HG03108 (cell line): Measurements from ENCODE around the gene COX18.

ENCODE experiments used
- ATAC-seq: cut with Tn5 transposase; IDR thresholded peaks from one replicate; pipeline ENCODE4 v1.9.1; 2021; ENCODE audit warnings: moderate library complexity; ENCODE audit not compliant: unreplicated experiment

The COX18 gene

GRCh38 chr4:73053974-73054480, 15.5 kb downstream of the COX18 start:
- no peak for ATAC-seq

- no peak for ATAC-seq
These were observed 16.4 kb downstream of the COX18 start for GRCh38 chr4:73053076-73053475.

- ATAC-seq, result no peak
These were observed 17.9 kb downstream of the COX18 start for GRCh38 chr4:73051625-73052024.

GRCh38 chr4:73045879-73046278, 23.6 kb downstream of the COX18 start:
- no peak for ATAC-seq

- no peak for ATAC-seq
These were observed 32.5 kb downstream of the COX18 start for GRCh38 chr4:73037057-73037456.

GRCh38 chr4:73036123-73036522, 33.4 kb downstream of the COX18 start:
- no peak for ATAC-seq

- ATAC-seq, result no peak
These were observed 34.6 kb downstream of the COX18 start for GRCh38 chr4:73034896-73035295.

GRCh38 chr4:73028621-73029020, 40.9 kb downstream of the COX18 start:
- no peak for ATAC-seq

GRCh38 chr4:73021634-73022033, 47.9 kb downstream of the COX18 start:
- ATAC-seq, result peak; percentile 70

- no peak for ATAC-seq
These were observed 50.0 kb downstream of the COX18 start for GRCh38 chr4:73019462-73020047.

- no peak for ATAC-seq
These were observed 50.9 kb downstream of the COX18 start for GRCh38 chr4:73018595-73018994.

- ATAC-seq, result no peak
These were observed 56.2 kb downstream of the COX18 start for GRCh38 chr4:73013310-73013709.

GRCh38 chr4:73012673-73013072, 56.8 kb downstream of the COX18 start:
- no peak for ATAC-seq

- no peak for ATAC-seq
These were observed 57.9 kb downstream of the COX18 start for GRCh38 chr4:73011629-73011985.

GRCh38 chr4:73010789-73011628, 58.5 kb downstream of the COX18 start:
- ATAC-seq, result no peak

- no peak for ATAC-seq
These were observed 61.9 kb downstream of the COX18 start for GRCh38 chr4:73007526-73008100.

GRCh38 chr4:73006286-73006990, 63.1 kb downstream of the COX18 start:
- ATAC-seq, result peak; percentile 82

GRCh38 chr4:73005514-73005913, 64.0 kb downstream of the COX18 start:
- no peak for ATAC-seq
